NCI-H1105 (cell line): ENCODE results near the gene NF1.

Experiments used
- DNase-seq: peaks from one replicate; lab custom pipeline; 2025; lab: John Stamatoyannopoulos, UW

The NF1 gene

DNA sequence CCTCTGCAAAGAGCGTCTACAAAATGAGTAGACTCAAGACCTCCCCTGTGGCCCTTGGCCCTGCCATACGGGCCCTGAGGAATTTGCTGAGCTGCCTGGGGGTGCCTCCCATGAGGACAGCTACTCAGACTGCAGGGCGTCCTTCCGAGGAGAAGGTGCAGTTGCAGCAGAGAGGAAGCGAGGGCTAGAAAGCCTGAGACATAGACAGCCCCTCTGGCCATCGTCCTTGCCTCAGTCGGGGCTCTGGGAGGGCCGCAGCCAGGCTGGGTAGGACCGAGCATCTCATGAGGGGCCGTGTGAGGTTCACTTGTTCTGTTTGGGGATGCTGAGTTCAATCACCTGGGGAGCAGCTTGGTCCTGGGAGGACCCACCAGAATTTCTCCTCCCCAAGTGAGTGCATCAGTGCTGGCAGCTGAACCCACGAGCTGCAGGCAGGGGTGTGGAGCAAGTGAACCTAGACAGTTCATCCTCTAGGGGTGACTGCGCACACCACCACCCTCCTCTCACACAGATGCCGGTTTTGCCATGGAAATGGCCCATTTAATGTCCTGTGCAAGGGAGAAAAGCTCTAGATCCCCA, 317.0 kb downstream of the NF1 start:
- DNase-seq = no peak

DNA sequence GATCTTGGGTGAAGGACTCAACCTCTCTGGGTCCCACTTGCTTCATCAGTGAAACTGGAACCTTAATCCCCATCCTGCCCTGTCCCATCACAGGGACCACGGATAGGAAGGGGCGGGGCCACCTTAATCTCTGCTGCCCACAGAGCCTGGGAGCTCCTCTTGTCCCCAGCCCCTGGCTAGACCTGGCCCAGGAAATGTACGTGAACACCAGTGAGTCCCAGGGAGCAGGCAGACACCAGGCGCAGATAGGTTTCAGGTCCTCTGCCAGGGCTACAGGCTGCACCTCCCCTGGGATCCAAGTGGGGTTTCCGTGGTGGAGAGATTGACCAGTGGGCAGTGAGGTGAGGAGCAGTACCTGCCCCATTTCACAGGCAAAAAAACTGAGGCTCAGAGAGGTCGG, 317.7 kb downstream of the NF1 start:
- no peak for DNase-seq

DNA sequence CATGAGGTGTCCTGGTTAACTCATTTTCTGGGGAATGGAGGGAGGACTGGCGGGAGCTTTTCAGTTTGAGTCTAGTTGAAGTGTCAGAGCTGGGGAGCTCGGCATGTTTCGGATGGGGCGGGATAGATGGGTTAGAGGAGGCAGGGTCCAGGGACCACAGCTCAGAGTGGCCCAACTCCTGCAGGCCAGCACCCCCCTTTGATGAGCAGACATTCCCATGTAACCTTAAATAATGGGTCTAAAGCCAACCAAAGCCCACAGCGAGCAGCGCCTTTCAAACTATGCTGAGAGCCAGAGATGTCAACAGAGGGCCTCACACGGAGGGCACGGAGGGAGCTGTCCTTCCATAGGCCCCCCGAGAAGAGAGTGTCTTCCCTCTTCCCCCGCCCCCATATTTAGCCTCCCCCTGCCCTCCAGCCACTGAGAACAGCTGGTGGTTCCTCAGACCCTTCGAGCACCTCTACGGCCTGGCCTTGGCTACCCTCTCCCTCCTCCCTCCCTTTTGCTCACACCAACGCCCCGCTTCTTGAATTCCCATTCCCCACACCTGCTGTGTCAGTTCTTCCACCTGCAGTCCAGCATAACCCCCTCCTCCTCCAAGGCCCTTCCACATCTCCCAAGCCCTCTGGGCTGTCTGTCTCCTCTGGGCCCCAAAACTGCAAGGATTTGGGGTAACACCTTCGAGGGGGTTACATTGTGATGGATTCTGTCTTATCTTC, 318.5 kb downstream of the NF1 start:
- DNase-seq = no peak

DNA sequence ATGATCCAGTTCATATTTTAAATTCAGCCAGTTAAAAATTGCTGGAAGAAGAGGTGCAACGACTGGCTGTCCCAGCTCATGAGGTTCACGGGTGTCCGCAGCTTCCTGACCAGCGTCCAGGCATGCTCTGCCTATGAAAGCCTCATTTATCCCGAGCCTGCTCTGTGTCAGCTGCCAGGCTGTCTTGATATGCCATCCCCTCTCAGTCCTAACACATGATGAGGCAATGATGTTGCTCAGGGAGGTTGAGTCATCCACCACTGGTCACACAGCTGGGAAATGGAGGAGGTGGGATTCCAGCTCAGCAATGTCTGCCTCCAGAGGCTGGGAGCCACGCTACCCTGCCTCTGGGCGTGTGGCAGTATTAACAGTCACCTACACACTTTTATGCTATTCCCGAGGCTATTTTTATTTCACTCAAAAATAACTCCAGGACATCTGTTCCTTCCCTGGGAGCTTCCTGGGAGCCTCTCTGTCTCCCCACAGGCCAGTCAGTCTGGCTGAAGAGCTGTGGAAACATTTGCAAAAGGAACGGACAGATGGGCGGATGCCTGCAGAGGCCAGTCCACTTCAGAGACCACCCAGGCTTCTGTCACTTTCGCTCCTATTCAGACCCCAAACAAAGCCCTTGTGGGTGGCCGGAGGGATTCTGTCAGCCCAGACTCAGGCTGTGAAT, 319.2 kb downstream of the NF1 start:
- DNase-seq = no peak

DNA sequence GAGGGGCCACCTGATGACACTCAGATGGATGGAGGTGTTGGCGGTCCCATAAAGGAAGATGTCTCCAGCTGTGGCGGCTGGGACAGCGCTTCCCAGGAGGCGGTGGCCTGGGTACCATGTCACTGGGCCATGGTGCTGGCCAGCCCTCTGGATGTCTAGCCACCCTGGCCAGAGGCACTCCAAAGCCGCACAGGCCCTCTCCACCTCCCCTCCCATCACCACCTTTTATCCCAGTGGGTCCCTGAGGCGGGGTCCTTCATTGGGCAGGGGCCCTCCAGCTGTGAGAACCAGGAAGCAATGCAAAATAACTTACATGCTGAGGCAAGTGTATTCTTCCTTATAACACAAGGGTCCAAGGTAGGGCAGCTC, 319.8 kb downstream of the NF1 start:
- no peak for DNase-seq

DNA sequence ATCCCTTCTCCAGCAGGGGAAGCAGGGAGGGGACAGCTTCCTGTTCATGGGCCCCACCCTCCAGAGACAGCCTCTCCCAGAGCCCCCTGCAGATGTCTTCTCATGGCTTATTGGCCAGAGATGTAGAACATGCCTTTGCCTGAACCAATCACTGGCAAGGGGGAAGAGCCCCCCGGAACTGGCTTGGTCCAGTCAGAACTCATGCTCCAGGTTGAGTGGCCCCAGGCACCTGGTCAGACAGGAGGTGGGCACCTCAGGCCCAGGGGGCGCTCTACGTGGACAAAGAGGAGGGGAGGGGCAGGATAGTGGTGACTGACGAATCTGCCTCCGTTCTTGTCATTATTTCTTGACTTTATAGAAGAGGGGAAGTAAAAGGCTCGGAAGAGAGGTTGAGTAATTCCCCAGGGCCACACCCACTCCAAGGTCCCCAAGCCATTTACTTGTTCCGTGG, 320.3 kb downstream of the NF1 start:
- DNase-seq = no peak

GRCh38 chr17:31415640-31416502, 321.1 kb downstream of the NF1 start:
- DNase-seq = no peak

DNA sequence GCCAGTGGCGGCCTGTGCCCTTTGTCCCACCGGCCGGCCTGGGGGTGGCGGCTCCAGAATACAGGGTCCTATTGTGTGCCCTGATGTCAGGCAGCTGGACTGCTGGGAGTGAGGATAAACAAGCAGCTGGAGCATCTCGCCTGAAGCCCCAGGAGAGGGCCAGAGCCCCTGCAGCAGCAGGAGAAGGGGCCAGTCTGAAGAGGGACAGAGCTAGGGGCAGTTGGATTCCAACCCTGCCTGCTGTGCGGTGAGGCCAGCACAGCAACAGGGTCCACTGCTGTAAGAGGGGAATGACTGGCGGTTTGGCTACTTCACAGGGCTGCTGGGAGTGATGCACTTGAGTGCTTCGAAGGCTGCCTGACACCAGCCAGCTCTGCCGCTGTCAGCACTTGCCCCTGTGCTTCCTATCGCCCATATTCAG, 321.7 kb downstream of the NF1 start:
- DNase-seq = no peak

- no peak for DNase-seq
Observed at GRCh38 chr17:31417051-31417792, 322.4 kb downstream of the NF1 start.

GRCh38 chr17:31418773-31419350, 324.1 kb downstream of the NF1 start:
- DNase-seq = no peak

DNA sequence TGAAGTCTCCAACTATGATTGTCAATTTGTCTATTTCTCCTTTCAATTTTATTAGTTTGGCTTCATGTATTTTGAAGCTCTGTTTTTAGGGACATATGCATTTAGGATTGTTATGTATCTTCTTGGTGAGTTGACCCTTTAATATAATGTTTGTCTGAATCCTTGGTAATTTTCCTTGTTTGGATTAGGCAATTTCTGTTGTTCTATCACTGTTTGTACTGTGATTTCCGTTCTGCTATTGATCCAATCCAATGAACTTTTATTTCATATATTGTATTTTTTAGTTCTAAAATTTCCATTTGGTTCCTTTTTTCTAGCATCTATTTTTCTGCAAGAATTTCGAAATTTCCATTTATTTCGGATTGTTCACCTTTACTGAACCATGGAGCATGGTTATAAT, 327.7 kb downstream of the NF1 start:
- no peak for DNase-seq

DNA sequence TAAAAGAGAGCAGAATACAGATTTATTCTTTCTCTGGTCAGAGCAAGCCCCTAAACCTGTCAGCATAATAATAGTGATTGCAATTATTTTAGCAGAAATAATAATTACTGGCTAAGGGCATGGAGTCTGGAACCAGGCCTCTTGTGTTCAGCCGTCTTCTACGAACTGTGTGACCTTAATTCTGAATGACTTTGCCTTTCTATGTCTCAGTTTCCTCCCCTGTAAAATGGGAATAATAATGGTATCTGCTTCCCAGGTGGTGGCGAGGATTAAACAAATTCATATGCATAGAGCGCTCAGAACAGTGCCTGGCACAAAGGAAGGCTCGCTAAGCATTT, 330.1 kb downstream of the NF1 start:
- DNase-seq = no peak

DNA sequence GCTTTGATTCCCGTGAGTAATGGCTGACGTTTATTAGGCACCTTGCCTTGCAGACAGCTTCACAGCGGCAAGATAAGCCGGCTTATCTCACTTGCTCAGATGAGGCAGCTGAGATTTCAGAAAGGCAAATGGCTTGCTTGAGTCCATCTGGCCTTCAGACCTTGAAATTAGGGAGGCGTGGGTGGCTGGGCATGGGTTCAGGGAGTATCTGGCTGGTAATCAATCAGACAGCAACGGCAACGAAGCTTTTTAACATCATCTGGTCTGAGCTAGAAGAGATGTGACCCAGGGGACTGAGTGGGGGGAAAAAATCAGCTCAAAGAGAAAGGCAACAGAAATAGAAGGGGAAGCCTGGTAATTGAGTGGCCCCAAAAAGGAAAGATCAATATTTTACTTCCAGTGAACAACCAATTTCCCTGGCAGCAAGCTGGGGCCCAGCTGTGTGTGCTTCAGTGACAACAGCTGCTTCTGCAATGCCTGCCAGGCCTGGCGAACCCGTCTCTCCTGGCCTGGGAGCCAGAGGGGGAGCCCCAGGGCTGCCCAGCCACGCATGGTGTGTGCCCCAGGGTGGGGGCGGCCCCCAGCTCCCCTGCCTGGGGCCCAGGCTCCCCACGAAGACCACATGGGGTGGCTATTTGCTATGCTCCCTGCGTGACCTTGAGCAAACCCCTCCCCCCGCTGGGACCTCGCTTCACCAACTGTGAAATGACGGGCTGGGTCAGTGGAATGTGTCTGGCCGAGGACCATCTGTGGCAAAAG, 330.7 kb downstream of the NF1 start:
- no peak for DNase-seq
